DND-41 (cell line): Measurements from ENCODE around the gene LRRC37A.
"Not testable (repeated sequence)": the region's sequence is repeated elsewhere in the genome, so short reads cannot be mapped to it uniquely, and the experiment has no call there.

Experiments
- ATAC-seq: fragments of 200-7000 bp; cut with Tn5 transposase; 3 replicates; pipeline ENCODE4 v1.9.1; 2021; ENCODE audit warnings: low read depth; ENCODE audit not compliant: insufficient read depth
- DNase-seq: peaks from one replicate; pipeline ENCODE4 v3.0.0-alpha.2; 2020
- H2AFZ ChIP-seq: 2 replicates; pipeline ENCODE4 v1.6.0; 2012; ENCODE audit warnings: low read depth, low read length
- H3K27ac ChIP-seq: 2 replicates; pipeline ENCODE4 v1.5.1; 2012; ENCODE audit warnings: low read length, inconsistent platforms
- H3K27me3 ChIP-seq: fragments of 200-600 bp; sonication (generic); 2 replicates; pipeline ENCODE4 v1.6.0; 2012; ENCODE audit warnings: low read length, mild to moderate bottlenecking, inconsistent platforms; ENCODE audit not compliant: insufficient read depth, poor library complexity
- H3K36me3 ChIP-seq: 2 replicates; pipeline ENCODE4 v1.5.1; 2012; ENCODE audit warnings: low read length, inconsistent platforms; ENCODE audit not compliant: insufficient read depth
- H3K4me1 ChIP-seq: 2 replicates; pipeline ENCODE4 v1.5.1; 2012; ENCODE audit warnings: mild to moderate bottlenecking, low read length; ENCODE audit not compliant: insufficient read depth
- H3K4me2 ChIP-seq: 2 replicates; pipeline ENCODE4 v1.6.0; 2012; ENCODE audit warnings: mild to moderate bottlenecking, moderate library complexity, low read length, inconsistent platforms; ENCODE audit not compliant: insufficient read depth
- H3K4me3 ChIP-seq, 2 experiments: fragments of 200-600 bp in 1 of 2; shearing (Covaris generic) in 1 of 2; 2 replicates each; pipeline ENCODE4 v1.5.1; 2012 to 2016; ENCODE audit warnings: inconsistent platforms in 2 of 2, low read length in 2 of 2, mild to moderate bottlenecking in 2 of 2, low read depth in 1 of 2, moderate library complexity in 1 of 2
- H3K79me2 ChIP-seq: 2 replicates; pipeline ENCODE4 v1.6.0; 2012; ENCODE audit warnings: low read length, inconsistent platforms; ENCODE audit not compliant: insufficient read depth
- H3K9ac ChIP-seq: 2 replicates; pipeline ENCODE4 v1.6.0; 2012; ENCODE audit warnings: low read depth, mild to moderate bottlenecking, inconsistent platforms, low read length, moderate library complexity
- H3K9me3 ChIP-seq: 2 replicates; pipeline ENCODE4 v1.5.1; 2012; ENCODE audit warnings: low read length, moderate library complexity, mild to moderate bottlenecking, inconsistent platforms; ENCODE audit not compliant: insufficient read depth, severe bottlenecking
- H4K20me1 ChIP-seq: 2 replicates; pipeline ENCODE4 v1.6.0; 2012; ENCODE audit warnings: low read length; ENCODE audit not compliant: insufficient read depth
- CTCF ChIP-seq: IDR thresholded peaks from 2 replicates; pipeline ENCODE4 v1.5.1; 2012; ENCODE audit warnings: borderline replicate concordance, low read length, moderate library complexity, mild to moderate bottlenecking; ENCODE audit not compliant: poor library complexity, severe bottlenecking; ENCODE audit errors: extremely low read depth
- EZH2 ChIP-seq: IDR thresholded peaks from 3 replicates; pipeline ENCODE4 v1.6.1; 2012; ENCODE audit warnings: borderline replicate concordance, low read depth, mild to moderate bottlenecking, moderate library complexity, low read length, inconsistent platforms; ENCODE audit not compliant: severe bottlenecking

The LRRC37A gene

GRCh38 chr17:46262271-46262670 lies 32.7 kb upstream of the LRRC37A start:
- H2AFZ ChIP-seq, result no peak overlapping the region
- DNase-seq, result no peak

GRCh38 chr17:46264456-46265198 lies 30.3 kb upstream of the LRRC37A start:
- Histone ChIP-seq H3K4me3 (no peak overlapping the region), H3K9ac (no peak overlapping the region), H3K4me2 (no peak overlapping the region), H3K79me2 (no peaks in the 10 kb centered on the region), H3K4me1 (peaks cover 35% of the 10 kb centered on the region), H3K9me3 (no peaks in the 10 kb centered on the region), H3K36me3 (no peaks in the 10 kb centered on the region), H2AFZ (no peak overlapping the region), H4K20me1 (no peaks in the 10 kb centered on the region), H3K27me3 (peaks cover 3% of the 10 kb centered on the region), H3K27ac (no peak overlapping the region)
- no peak for DNase-seq
- TF ChIP-seq EZH2 (no peak), CTCF (no peak)
- no peak for ATAC-seq

More at GRCh38 chr17:46262271-46262670, 32.7 kb upstream of the LRRC37A start:
- TF ChIP-seq CTCF (no peak), EZH2 (no peak)
- ATAC-seq, result no peak
- H3K4me3 ChIP-seq, result no peak overlapping the region
- H3K79me2 ChIP-seq, result no peaks in the 10 kb centered on the region
- no peak overlapping the region for H3K27ac ChIP-seq
- no peaks in the 10 kb centered on the region for H3K9me3 ChIP-seq
- no peaks in the 10 kb centered on the region for H3K36me3 ChIP-seq
- peaks cover 28% of the 10 kb centered on the region for H3K4me1 ChIP-seq
- no peak overlapping the region for H3K4me2 ChIP-seq
- no peak overlapping the region for H3K9ac ChIP-seq
- peaks cover 3% of the 10 kb centered on the region for H3K27me3 ChIP-seq
- H4K20me1 ChIP-seq, result no peaks in the 10 kb centered on the region

- H2AFZ ChIP-seq, result peak overlapping the region; percentile 77
- H3K4me2 ChIP-seq, result peak overlapping the region; percentile 98
- not testable (repeated sequence) for ATAC-seq, H3K36me3 ChIP-seq, H3K79me2 ChIP-seq, H3K9me3 ChIP-seq, H4K20me1 ChIP-seq, DNase-seq, H3K27me3 ChIP-seq
- H3K4me1 ChIP-seq, result peaks cover 35% of the 10 kb centered on the region
- H3K9ac ChIP-seq, result peak overlapping the region; percentile 69
- peak overlapping the region; percentile 18 to 90; a peak in 3 of 4 replicates for H3K4me3 ChIP-seq
- H3K27ac ChIP-seq, result peak overlapping the region; percentile 55; the same call in 1 of the 2 replicates
Observed at GRCh38 chr17:46266063-46266655, 28.8 kb upstream of the LRRC37A start.
